Naive thymus-derived CD4-positive, alpha-beta T cell (primary cell): Measurements from ENCODE around the gene VSTM4. TPM values are rescaled to one million over a fixed set of nuclear protein-coding genes. Genes with fewer than 3 reads are reported as not detected.

ENCODE experiments used
- ATAC-seq: fragments of 150-1000 bp; cut with Tn5 transposase; 2 replicates; pipeline ENCODE4 v1.10.0; 2021; ENCODE audit warnings: mild to moderate bottlenecking, moderate library complexity
- CTCF ChIA-PET: fragments of 350-600 bp; sonication (Branson Sonifier 250); formaldehyde crosslinking; loops from one replicate; lab custom pipeline; 2021; ENCODE audit warnings: antibody characterized with exemption; lab: Charles Lee
- POLR2A ChIA-PET: fragments of 350-600 bp; sonication (Branson Sonifier 250); formaldehyde crosslinking; loops from one replicate; lab custom pipeline; 2021; ENCODE audit warnings: antibody characterized with exemption, inconsistent platforms; lab: Charles Lee
- DNase-seq, 9 donors: peaks; one replicate each; pipeline versions ENCODE4 v3.0.0 to v3.0.0-alpha.2; 2020 to 2022; ENCODE audit warnings: mixed read lengths in 1 of 9
- H3K27ac ChIP-seq: one replicate; pipeline ENCODE4 v1.7.0; 2013; ENCODE audit warnings: mild to moderate bottlenecking, low read depth, low read length, moderate library complexity
- H3K27me3 ChIP-seq, 2 donors: one replicate each; pipeline ENCODE4 v1.7.0; 2013; ENCODE audit warnings: low read length in 2 of 2, mild to moderate bottlenecking in 2 of 2, moderate library complexity in 2 of 2; ENCODE audit not compliant: control insufficient read depth in 2 of 2, insufficient read depth in 2 of 2
- H3K36me3 ChIP-seq, 3 experiments: 1 replicate in 2 of 3; 2 replicates in 1 of 3; pipeline ENCODE4 v1.7.0; 2013; ENCODE audit warnings: low read length in 3 of 3, mild to moderate bottlenecking in 3 of 3, moderate library complexity in 1 of 3; ENCODE audit not compliant: insufficient read depth in 3 of 3, control insufficient read depth in 2 of 3
- H3K4me1 ChIP-seq, 2 donors: one replicate each; pipeline ENCODE4 v1.7.0; 2013; ENCODE audit warnings: low read length in 2 of 2, mild to moderate bottlenecking in 2 of 2, moderate library complexity in 1 of 2; ENCODE audit not compliant: control insufficient read depth in 2 of 2, insufficient read depth in 2 of 2
- H3K4me3 ChIP-seq: 2 replicates; pipeline ENCODE4 v1.7.0; 2013; ENCODE audit warnings: mild to moderate bottlenecking, low read length
- H3K9me3 ChIP-seq, 3 experiments: 1 replicate in 2 of 3; 2 replicates in 1 of 3; pipeline ENCODE4 v1.7.0; 2013; ENCODE audit warnings: low read length in 3 of 3; ENCODE audit not compliant: control insufficient read depth in 2 of 3
- H3K27ac Mint-ChIP-seq, 9 donors: one replicate each; pipeline ENCODE4 v1.8.0; 2020 to 2022; ENCODE audit warnings: mixed read lengths in 9 of 9, mild to moderate bottlenecking in 8 of 9, moderate library complexity in 5 of 9, inconsistent platforms in 2 of 9
- H3K27me3 Mint-ChIP-seq, 5 donors: one replicate each; pipeline ENCODE4 v1.8.0; 2021 to 2022; ENCODE audit warnings: mixed read lengths in 5 of 5, mild to moderate bottlenecking in 1 of 5
- H3K36me3 Mint-ChIP-seq, 5 donors: one replicate each; pipeline ENCODE4 v1.8.0; 2020 to 2022; ENCODE audit warnings: mixed read lengths in 5 of 5, mild to moderate bottlenecking in 3 of 5, inconsistent platforms in 1 of 5
- H3K4me1 Mint-ChIP-seq, 7 donors: one replicate each; pipeline ENCODE4 v1.8.0; 2020 to 2022; ENCODE audit warnings: mixed read lengths in 7 of 7, mild to moderate bottlenecking in 3 of 7, inconsistent platforms in 1 of 7
- H3K4me3 Mint-ChIP-seq, 10 donors: one replicate each; pipeline ENCODE4 v1.8.0; 2020 to 2022; ENCODE audit warnings: mild to moderate bottlenecking in 10 of 10, mixed read lengths in 10 of 10, moderate library complexity in 6 of 10, inconsistent platforms in 2 of 10
- H3K9me3 Mint-ChIP-seq, 11 donors: one replicate each; pipeline ENCODE4 v1.8.0; 2020 to 2022; ENCODE audit warnings: mixed read lengths in 11 of 11, mild to moderate bottlenecking in 4 of 11, inconsistent platforms in 1 of 11, moderate library complexity in 1 of 11
- intact Hi-C, 2 donors: fragments of 100-400 bp; cut with micrococcal nuclease; formaldehyde crosslinking; loops; one replicate each; pipeline ENCODE4 v1.15.1; 2023
- microRNA-seq: library from miRNA; unstranded; fragments of <30 nt; microRNA quantifications from one replicate; pipeline ENCODE4 v1.2.0, GENCODE V29; 2022; ENCODE audit warnings: borderline microRNAs expressed
- polyA plus RNA-seq, 2 donors: library from polyadenylated mRNA; unstranded; fragments of 300-500 nt; fragmentation: Illumina TruSeq; gene quantifications; one replicate each; pipeline ENCODE4 v1.2.3, GENCODE V29; 2021
- total RNA-seq, 6 experiments: library from RNA in 5 of 6; stranded (reverse) in 5 of 6; gene quantifications; 1 replicate in 5 of 6; 2 replicates in 1 of 6; pipeline ENCODE4 v1.2.3 and lab custom pipeline; 2021 to 2026

The VSTM4 gene
- total and polyA plus RNA-seq, 7 experiments from 2014 or later, result 0.12 TPM; not detected in 6

- ATAC-seq, result no peak
- intact Hi-C loops, result no loop called here
- H3K36me3 ChIP-seq, result no peaks in the 10 kb centered on the region
These were observed 149.9 kb downstream of the VSTM4 start for GRCh38 chr10:48965460-48965859.

More at GRCh38 chr10:48965460-48965859, 149.9 kb downstream of the VSTM4 start:
- no peaks in the 10 kb centered on the region for H3K4me1 ChIP-seq
- Mint-ChIP-seq H3K4me1 (peaks cover 0 to under 1% (median 0%) of the 10 kb centered on the region in 7 donors), H3K36me3 (no peaks in the 10 kb centered on the region), H3K4me3 (no peak overlapping the region), H3K9me3 (no peaks in the 10 kb centered on the region), H3K27ac (no peak overlapping the region), H3K27me3 (peaks cover 0 to 13% (median 0%) of the 10 kb centered on the region in 5 donors)
- ChIA-PET CTCF (no interaction called here), POLR2A (no interaction called here)
- no peak for DNase-seq
- no peak overlapping the region for H3K4me3 ChIP-seq
- H3K27me3 ChIP-seq, result no peaks in the 10 kb centered on the region
- H3K9me3 ChIP-seq, result no peaks in the 10 kb centered on the region
- H3K27ac ChIP-seq, result no peak overlapping the region

Small RNA genes lying within 50 kb of the gene (microRNA-seq; reads per million reads assigned to microRNA genes)
- gene MIR4294, result not detected

Other genes starting within 250 kb of the VSTM4 start
- gene LRRC18, start 175.7 kb downstream of the VSTM4 start, total RNA-seq, result not detected
- gene LRRC18, start 175.7 kb downstream of the VSTM4 start, polyA plus RNA-seq, result not detected
- under 1 TPM in 1 of 5 experiments, not detected in 4; 0.15 TPM for gene FAM170B, start 18.5 kb upstream of the VSTM4 start, total RNA-seq
- not detected for gene FAM170B, start 18.5 kb upstream of the VSTM4 start, polyA plus RNA-seq
- 10 to 100 TPM in 2 of 5 experiments, 1 to 10 TPM in 3; 1.1 to 20.2 (median 1.8) TPM for gene TMEM273, start 72.9 kb upstream of the VSTM4 start, total RNA-seq
- gene TMEM273, start 72.9 kb upstream of the VSTM4 start, polyA plus RNA-seq, result under 1 TPM in 1 of 2 donors, not detected in 1; 0.26 TPM
- not detected for gene C10orf71, start 183.6 kb upstream of the VSTM4 start, total RNA-seq
- gene C10orf71, start 183.6 kb upstream of the VSTM4 start, polyA plus RNA-seq, result not detected